Mucosa of gallbladder (tissue), 1 donor: ENCODE results near the gene LIPN. TPM values are rescaled to one million over a fixed set of nuclear protein-coding genes. Genes with fewer than 3 reads are reported as not detected.

Experiments used
- DNase-seq: peaks from one replicate; pipeline ENCODE4 v3.0.0-alpha.2; 2020; ENCODE audit warnings: low spot score
- total RNA-seq: library from RNA; stranded (reverse); gene quantifications from one replicate; pipeline ENCODE4 v1.2.1, GENCODE V29; 2021
- donor health status: DM: no; HTN: no; CAD: no.

Gene LIPN
- total RNA-seq, 1 donor from 2014 or later, result not detected

DNA sequence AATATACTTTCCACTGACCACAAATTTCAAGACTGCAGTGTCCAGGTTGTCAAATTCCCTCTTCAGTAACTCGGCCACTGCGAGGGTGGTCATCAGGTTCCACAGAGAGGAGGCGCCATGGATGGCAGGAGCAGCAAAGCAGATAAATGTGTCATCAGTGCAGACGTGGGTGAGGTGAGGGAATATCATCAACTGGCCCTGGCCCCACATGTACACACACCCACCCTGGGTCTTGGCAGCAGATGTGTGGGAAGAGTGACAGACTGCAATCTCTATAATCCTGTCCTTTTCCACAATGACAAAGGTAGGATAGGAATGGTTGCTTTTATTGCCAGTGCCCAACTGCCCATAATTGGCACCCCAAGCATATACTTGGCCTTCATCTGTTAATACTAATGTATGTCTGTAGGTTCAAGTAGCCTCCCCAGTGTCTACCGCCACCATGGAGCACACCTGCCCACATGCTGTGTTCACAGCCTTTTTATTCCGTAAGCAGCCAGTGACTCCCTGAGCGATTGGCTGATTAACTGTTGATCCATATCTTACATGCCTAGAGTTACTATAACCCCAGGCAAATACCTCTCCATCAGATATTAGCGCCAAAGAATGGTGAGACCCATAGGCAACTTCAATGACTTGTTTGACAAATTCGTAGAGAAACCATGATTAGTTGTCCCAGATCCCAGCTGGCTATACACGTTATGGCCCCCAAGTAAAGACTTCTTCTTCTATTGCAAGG is 26.4 kb downstream of the LIPN start:
- DNase-seq, result no peak

DNA sequence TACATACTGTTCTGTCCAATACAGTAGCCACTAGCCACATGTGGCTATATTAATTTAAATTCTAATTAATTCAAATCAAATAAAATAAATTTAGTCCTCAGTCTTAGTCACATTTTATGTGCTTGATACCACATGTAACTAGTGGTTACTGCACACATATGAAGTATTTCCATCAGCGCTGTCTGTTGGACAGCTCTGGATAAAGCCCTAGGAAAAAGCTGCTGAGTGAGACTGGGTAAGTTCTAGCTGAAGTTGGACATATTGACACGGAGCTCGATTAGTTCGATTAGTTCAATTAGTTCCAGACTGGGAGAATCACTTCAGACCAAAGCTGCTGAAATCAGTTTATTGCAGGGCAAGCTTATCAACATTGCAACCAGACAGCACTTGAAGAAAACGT is 27.6 kb downstream of the LIPN start:
- no peak for DNase-seq

DNA sequence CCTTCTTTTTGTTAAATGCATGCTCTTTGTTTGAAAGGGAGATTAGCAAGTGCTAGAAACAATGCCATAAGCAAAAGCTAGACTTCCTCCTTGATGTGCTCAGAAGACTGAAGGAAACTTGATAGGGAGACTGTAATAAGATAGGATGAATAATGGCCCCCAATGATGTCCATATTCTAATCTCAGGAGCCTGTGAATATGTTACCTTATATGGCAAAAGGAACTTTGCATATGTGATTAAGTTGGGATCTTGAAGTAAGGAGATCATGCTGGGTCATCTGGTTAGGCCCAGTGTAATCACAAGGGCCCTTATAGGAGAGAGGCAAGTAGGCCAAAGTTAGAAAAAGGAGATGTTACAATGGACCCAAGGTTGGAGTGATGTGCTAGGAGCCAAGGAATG is 29.1 kb downstream of the LIPN start:
- DNase-seq, result no peak

DNA sequence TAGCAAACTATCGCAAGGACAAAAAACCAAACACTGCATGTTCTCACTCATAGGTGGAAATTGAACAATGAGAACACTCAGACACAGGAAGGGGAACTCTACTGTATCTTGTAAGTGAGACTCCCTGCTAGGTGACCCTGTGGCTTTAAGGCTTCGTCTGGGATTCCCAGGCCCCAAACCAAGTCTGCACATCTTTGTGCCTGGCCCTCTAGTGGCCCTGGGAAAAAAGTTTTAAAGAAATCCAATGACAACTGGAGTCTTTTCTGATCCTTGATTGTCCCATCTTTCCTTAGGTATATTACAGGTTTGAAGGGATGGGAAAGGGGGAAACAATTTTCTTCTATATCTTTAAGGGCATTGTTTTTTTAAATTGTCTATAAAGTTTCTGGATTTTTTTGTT is 32.1 kb downstream of the LIPN start:
- no peak for DNase-seq

DNA sequence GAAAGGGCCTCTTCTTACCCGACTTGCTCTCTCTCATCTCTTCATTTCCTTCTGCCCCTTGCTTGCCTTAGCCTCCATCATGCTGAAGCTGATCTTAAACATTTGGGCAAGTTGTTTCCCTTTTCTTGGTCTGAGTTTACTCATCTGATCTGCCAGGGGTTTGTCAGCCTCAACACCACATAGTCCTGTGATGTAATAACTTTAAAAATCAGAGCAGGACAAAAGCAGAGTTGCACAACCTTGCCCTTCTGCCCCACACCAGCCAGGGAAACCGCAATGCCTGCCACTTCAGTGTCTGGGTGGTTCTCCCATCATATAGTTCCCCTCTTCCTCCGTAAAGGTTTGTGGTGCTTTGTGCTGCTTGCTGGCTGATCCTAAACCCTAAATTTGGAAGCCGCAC is 32.8 kb downstream of the LIPN start:
- peak; percentile 22 for DNase-seq

- no peak for DNase-seq
Observed at GRCh38 chr10:88793712-88794299, 34.0 kb downstream of the LIPN start.

DNA sequence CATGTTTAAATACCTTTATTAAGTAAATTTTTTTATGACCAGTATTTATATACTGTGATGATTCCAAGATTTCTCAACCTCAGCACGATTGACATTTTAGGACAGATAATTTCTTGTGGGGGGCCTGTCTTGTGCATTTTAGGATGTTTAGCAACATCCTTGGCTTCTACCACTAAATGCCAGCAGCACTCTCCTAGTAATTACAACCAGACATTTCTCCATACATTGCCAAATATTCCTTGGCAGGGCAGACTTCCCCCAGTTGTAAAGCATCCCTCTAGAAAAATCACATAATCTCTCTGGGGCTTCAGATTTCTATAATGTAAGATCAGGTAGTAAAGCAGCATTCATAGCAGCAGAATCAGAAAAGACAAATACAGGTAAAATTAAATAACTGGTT is 34.9 kb downstream of the LIPN start:
- DNase-seq, result no peak

GRCh38 chr10:88800152-88801125 is 40.6 kb downstream of the LIPN start:
- DNase-seq, result no peak

DNA sequence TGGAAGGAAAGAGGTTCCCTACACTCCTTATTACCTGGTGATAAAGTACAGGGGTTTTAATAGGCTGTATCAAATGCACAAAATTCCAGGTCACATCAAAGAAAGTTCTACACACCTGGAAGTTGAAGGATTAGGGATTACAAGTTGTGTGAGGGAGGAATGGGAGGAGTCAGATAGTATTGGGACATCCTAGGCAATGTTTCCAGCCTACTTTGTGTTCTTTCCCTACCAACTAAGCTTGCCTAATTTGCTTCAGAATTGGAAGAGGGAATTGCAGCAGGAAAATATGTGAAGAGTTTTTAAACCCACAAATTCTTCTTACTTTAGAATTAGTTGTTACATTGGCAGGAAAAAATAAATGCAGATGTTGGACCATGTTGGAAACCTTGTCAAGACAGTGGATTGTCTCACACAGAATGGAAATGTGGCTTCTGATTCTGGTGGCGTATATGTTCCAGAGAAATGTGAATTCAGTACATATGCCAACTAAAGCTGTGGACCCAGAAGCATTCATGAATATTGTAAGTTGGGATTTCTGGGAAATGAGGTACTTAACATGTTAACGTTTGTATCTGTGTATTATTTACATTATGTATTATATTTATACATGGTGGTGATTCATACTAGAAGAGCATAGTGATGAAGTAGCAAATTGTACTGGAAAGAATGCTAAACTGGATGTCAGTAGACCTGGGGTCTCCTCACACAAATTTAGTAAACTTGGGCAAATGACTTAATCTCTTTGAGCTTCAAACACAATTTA is 42.9 kb downstream of the LIPN start, which contains the start of gene LIPM:
TSS of gene LIPM (plus strand) at position 208 of the 763 bp plus-strand sequence. CDS start at position 375, 167 bp downstream.
- DNase-seq, result no peak

GRCh38 chr10:88803641-88804040 is 43.8 kb downstream of the LIPN start:
- no peak for DNase-seq

- no peak for DNase-seq
Observed at GRCh38 chr10:88804083-88804812, 44.4 kb downstream of the LIPN start.

- no peak for DNase-seq
Observed at GRCh38 chr10:88805361-88805760, 45.5 kb downstream of the LIPN start.

- no peak for DNase-seq
Observed at GRCh38 chr10:88805924-88806323, 46.1 kb downstream of the LIPN start.

- no peak for DNase-seq
Observed at GRCh38 chr10:88809621-88810020, 49.8 kb downstream of the LIPN start.

DNA sequence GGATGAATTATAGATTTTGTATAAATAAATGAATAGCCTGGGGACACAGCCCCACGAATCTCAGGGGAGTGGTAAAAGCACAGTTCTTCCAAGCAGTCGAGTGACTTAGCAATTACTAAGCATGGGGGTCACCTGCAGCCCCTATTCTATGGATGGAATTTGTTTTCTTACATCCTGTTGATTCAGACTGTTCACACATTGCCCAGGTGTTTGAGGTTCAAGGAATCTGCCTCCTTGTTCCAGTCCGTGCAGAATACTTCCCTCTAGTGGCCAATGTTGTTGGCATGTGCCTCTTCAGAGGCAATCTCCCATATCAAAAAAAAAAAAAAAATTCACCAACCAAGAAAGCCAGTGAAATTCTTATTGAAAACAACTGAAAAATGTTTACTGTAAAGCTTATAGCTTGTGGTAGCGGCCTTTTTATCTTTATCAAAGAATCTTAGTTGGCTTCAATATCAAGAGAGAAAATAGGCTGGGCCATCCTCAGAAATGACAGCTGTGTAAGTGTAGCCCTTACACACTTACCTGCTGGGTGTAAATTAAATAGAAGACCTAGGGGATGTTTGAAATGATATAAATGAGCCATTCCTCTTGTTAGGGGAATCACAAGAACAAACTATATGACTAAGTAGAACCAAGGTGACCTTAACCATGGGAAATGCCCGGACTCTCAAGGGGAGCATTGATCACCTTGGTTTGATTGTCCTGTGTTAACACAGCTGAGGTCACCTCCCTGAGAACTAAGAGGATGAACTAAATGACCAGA is 50.6 kb downstream of the LIPN start:
- peak; percentile 42 for DNase-seq

- DNase-seq, result no peak
Observed at GRCh38 chr10:88813200-88813599, 53.4 kb downstream of the LIPN start.

- DNase-seq, result no peak
Observed at GRCh38 chr10:88819290-88819689, 59.5 kb downstream of the LIPN start.

DNA sequence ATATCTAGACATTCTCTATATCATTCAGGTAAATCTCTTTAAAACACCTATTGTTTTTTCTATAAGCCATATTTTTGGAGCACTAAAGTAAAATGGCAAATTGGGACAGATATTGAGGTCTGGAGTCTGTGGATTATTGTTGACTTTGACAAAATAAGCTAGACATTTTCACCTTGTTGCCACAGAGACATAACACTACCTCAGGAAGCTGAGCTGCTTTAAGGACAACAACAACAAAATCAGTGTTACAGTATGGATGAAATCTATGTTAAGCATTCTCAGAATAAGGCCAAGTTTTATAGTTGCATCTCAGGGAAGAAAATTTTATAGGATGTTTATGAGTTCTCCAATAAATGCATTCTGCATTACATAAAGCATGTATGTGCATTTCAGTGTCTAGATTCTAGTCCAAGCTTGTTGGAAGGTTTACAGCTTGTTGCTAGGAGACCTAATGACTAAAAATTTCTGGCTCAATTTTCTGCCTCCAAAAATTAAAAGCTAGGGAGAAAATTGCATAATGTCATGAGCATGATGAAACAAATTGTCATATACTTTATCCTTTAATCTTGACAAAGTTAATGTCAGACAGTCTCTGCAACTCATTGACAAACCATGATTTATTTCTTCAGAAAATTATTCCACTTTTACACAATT is 61.1 kb downstream of the LIPN start:
- DNase-seq, result no peak

- DNase-seq, result no peak
Observed at GRCh38 chr10:88826388-88826787, 66.6 kb downstream of the LIPN start.

DNA sequence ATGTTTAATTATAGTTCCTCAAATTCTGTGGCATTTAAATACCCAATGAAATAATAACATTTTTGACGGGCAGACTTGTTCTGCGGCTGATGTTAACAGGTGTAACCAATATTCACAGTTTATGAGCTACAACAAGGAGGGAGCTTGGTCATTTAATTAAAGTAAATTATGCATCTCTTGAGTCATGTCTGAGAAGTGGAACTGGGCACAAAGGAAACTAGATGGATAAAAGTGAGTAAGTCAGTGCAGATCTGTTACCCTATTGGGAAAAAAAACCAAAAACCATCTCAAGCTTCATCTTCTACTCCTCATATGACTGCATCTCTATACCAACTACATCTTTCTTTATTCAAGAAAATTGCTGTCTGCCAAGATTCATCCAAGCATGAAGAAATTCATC is 67.9 kb downstream of the LIPN start:
- DNase-seq, result no peak
